CD14-positive monocyte (primary cell): ENCODE measurements around the gene WASF2. TPM values are rescaled to one million over a fixed set of nuclear protein-coding genes. Genes with fewer than 3 reads are reported as not detected.

Experiments
- DNase-seq, 3 donors: peaks; one replicate each; pipeline ENCODE4 v3.0.0-alpha.2; 2011 to 2022
- H2AFZ ChIP-seq: 2 replicates; pipeline ENCODE4 v1.6.0; 2012; ENCODE audit warnings: mild to moderate bottlenecking, low read depth, low read length, inconsistent platforms; ENCODE audit not compliant: insufficient read depth, poor library complexity, severe bottlenecking
- H3K27ac ChIP-seq, 2 donors: 1 replicate in 1 of 2; 2 replicates in 1 of 2; pipeline ENCODE4 v1.5.1; 2012 to 2013; ENCODE audit warnings: low read length in 2 of 2, control low read depth in 1 of 2, inconsistent platforms in 1 of 2, low read depth in 1 of 2, mild to moderate bottlenecking in 1 of 2
- H3K27me3 ChIP-seq, 2 donors: one replicate each; pipeline versions ENCODE4 v1.6.0 to v1.6.1; 2011 to 2013; ENCODE audit warnings: low read length in 2 of 2; ENCODE audit not compliant: control insufficient read depth in 2 of 2, insufficient read depth in 2 of 2
- H3K36me3 ChIP-seq, 2 donors: replicated peaks in 1 of 2; 1 replicate in 1 of 2; 2 replicates in 1 of 2; pipeline versions ENCODE4 v1.5.1 to v1.6.1; 2012 to 2013; ENCODE audit warnings: low read length in 2 of 2, control low read depth in 1 of 2, inconsistent platforms in 1 of 2, mild to moderate bottlenecking in 1 of 2; ENCODE audit not compliant: insufficient read depth in 2 of 2, control insufficient read depth in 1 of 2
- H3K4me1 ChIP-seq, 2 donors: 1 replicate in 1 of 2; 2 replicates in 1 of 2; pipeline versions ENCODE4 v1.5.1 to v1.6.1; 2012 to 2013; ENCODE audit warnings: low read length in 2 of 2, control low read depth in 1 of 2, inconsistent platforms in 1 of 2, mild to moderate bottlenecking in 1 of 2, moderate library complexity in 1 of 2; ENCODE audit not compliant: insufficient read depth in 2 of 2, control insufficient read depth in 1 of 2
- H3K4me2 ChIP-seq: replicated peaks from 2 replicates; pipeline ENCODE3; 2012; ENCODE audit warnings: low read length, moderate library complexity, mild to moderate bottlenecking; ENCODE audit not compliant: poor library complexity, severe bottlenecking; ENCODE audit errors: extremely low read depth
- H3K4me3 ChIP-seq, 3 experiments: fragments of 200-600 bp in 1 of 3; sonication (generic) in 1 of 3; replicated peaks in 1 of 3; 1 replicate in 2 of 3; 2 replicates in 1 of 3; pipeline ENCODE4 v1.5.1; 2011 to 2013; ENCODE audit warnings: low read length in 3 of 3, mild to moderate bottlenecking in 3 of 3, control low read depth in 2 of 3, low read depth in 2 of 3, inconsistent platforms in 1 of 3, moderate library complexity in 1 of 3
- H3K79me2 ChIP-seq: 2 replicates; pipeline ENCODE4 v1.6.0; 2012; ENCODE audit warnings: mild to moderate bottlenecking, control low read depth, inconsistent platforms, low read length, moderate library complexity; ENCODE audit not compliant: insufficient read depth
- H3K9ac ChIP-seq: 2 replicates; pipeline ENCODE4 v1.6.0; 2017; ENCODE audit warnings: low read length, mild to moderate bottlenecking; ENCODE audit not compliant: insufficient read depth, poor library complexity, severe bottlenecking
- H3K9me3 ChIP-seq, 2 donors: replicated peaks in 1 of 2; 1 replicate in 1 of 2; 2 replicates in 1 of 2; pipeline versions ENCODE4 v1.5.1 to v1.6.1; 2012 to 2013; ENCODE audit warnings: low read length in 2 of 2, control low read depth in 1 of 2; ENCODE audit not compliant: control insufficient read depth in 1 of 2, insufficient read depth in 1 of 2
- H4K20me1 ChIP-seq: 2 replicates; pipeline ENCODE4 v1.6.0; 2012; ENCODE audit warnings: mild to moderate bottlenecking, low read length, control low read depth, moderate library complexity; ENCODE audit not compliant: insufficient read depth
- H3K27ac Mint-ChIP-seq, 7 donors: one replicate each; pipeline ENCODE4 v1.8.0; 2020; ENCODE audit warnings: mild to moderate bottlenecking in 7 of 7, mixed read lengths in 7 of 7, moderate library complexity in 6 of 7, inconsistent platforms in 2 of 7
- H3K27me3 Mint-ChIP-seq, 3 donors: one replicate each; pipeline ENCODE4 v1.8.0; 2021 to 2022; ENCODE audit warnings: low read depth in 3 of 3, mild to moderate bottlenecking in 3 of 3, mixed read lengths in 3 of 3, moderate library complexity in 3 of 3, inconsistent platforms in 1 of 3
- H3K36me3 Mint-ChIP-seq, 2 donors: one replicate each; pipeline ENCODE4 v1.8.0; 2020; ENCODE audit warnings: mixed read lengths in 2 of 2, inconsistent platforms in 1 of 2, mild to moderate bottlenecking in 1 of 2
- H3K4me1 Mint-ChIP-seq: one replicate; pipeline ENCODE4 v1.8.0; 2020; ENCODE audit warnings: mild to moderate bottlenecking, mixed read lengths
- H3K4me3 Mint-ChIP-seq, 2 donors: one replicate each; pipeline ENCODE4 v1.8.0; 2020; ENCODE audit warnings: mild to moderate bottlenecking in 2 of 2, mixed read lengths in 2 of 2, moderate library complexity in 1 of 2
- H3K9me3 Mint-ChIP-seq, 7 donors: one replicate each; pipeline ENCODE4 v1.8.0; 2020 to 2022; ENCODE audit warnings: mixed read lengths in 7 of 7, mild to moderate bottlenecking in 6 of 7, moderate library complexity in 6 of 7, inconsistent platforms in 2 of 7
- CTCF ChIP-seq: fragments of 200-600 bp; IDR thresholded peaks from one replicate; pipeline ENCODE4 v1.8.0; 2022; ENCODE audit warnings: antibody characterized with exemption, mild to moderate bottlenecking
- WGBS: methylation state at CpG from one replicate; pipeline ENCODE4 v1.1.5; 2013; ENCODE audit warnings: missing lambda C conversion rate; ENCODE audit not compliant: insufficient coverage; 5-methylcytosine and 5-hydroxymethylcytosine counted together
- intact Hi-C, 2 donors: fragments of 100-400 bp; cut with micrococcal nuclease; formaldehyde crosslinking; loops; one replicate each; pipeline versions ENCODE4 v1.15.0 to v1.15.1; 2023
- polyA plus RNA-seq, 3 donors: library from polyadenylated mRNA; depleted of rRNA in 1 of 3; unstranded in 2 of 3; stranded (reverse) in 1 of 3; fragments of 300-500 nt in 2 of 3; fragments of >200 nt in 1 of 3; fragmentation: Illumina TruSeq in 2 of 3; gene quantifications; 1 replicate in 2 of 3; 2 replicates in 1 of 3; pipeline ENCODE4 v1.2.3, GENCODE V29; 2012 to 2021

WASF2 gene
- polyA plus RNA-seq, 3 donors: 53.5 to 91.6 (median 86.4) TPM

GRCh38 chr1:27380224-27380623 lies 109.7 kb downstream of the WASF2 start:
- H3K9me3 Mint-ChIP-seq: no peaks in the 10 kb centered on the region
- H3K79me2 ChIP-seq: no peaks in the 10 kb centered on the region
- DNase-seq: no peak
- no peaks in the 10 kb centered on the region for H3K36me3 ChIP-seq
- 100% methylated on average over 2 of the region's 4 CpGs for WGBS
- H3K4me1 Mint-ChIP-seq: peaks cover 9% of the 10 kb centered on the region
- H3K27ac ChIP-seq: no peak overlapping the region
- peaks cover 9 to 15% (median 12%) of the 10 kb centered on the region in 3 donors for H3K27me3 Mint-ChIP-seq
- H3K4me3 ChIP-seq: no peak overlapping the region
- intact Hi-C loops: no loop called here
- peaks cover 0 to 6% of the 10 kb centered on the region in 2 donors for H3K4me1 ChIP-seq
- no peaks in the 10 kb centered on the region for H3K36me3 Mint-ChIP-seq
- no peak overlapping the region for H3K4me2 ChIP-seq
- H2AFZ ChIP-seq: no peak overlapping the region
- H3K9me3 ChIP-seq: no peaks in the 10 kb centered on the region
- H4K20me1 ChIP-seq: no peaks in the 10 kb centered on the region
- H3K27ac Mint-ChIP-seq: no peak overlapping the region
- peaks cover 0 to 5% of the 10 kb centered on the region in 2 donors for H3K27me3 ChIP-seq
- no peak overlapping the region for H3K9ac ChIP-seq
- H3K4me3 Mint-ChIP-seq: no peak overlapping the region
- no peak for TF ChIP-seq CTCF

DNA sequence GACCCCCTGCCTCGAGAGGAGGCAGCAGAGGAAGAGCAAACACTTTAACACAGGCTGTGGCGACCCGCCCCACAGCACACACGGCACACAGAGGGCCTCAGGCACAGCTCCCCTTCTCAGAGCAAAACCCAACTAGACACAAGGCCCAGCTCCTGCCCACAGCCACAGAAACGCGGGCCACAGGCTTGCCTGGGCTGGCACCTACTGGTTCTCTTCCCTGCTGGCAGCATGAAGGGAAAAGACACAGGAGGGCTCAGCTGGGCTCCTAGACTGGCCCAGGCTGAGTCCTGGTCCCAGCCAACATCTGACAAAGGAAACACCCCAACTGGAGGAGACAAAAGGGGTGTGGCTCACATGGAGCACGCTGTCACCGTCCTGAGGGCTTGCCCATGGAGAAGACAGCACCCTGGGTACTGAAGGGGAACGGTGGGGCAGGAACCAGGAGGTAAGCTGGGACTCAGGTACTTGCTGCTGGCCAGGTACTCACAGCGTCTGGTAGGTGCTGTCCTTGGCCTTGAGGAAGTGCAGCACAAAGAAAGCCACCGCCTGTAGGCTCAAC lies 110.3 kb downstream of the WASF2 start:
- H3K9me3 ChIP-seq: no peaks in the 10 kb centered on the region
- Mint-ChIP-seq H3K27ac (peak overlapping the region in 1 of 7 donors; percentile 68), H3K4me3 (no peak overlapping the region), H3K36me3 (no peaks in the 10 kb centered on the region), H3K4me1 (peaks cover 9% of the 10 kb centered on the region), H3K9me3 (no peaks in the 10 kb centered on the region), H3K27me3 (peaks cover 9 to 15% (median 12%) of the 10 kb centered on the region in 3 donors)
- no peak for DNase-seq
- H3K79me2 ChIP-seq: no peaks in the 10 kb centered on the region
- intact Hi-C loops: no loop called here
- peaks cover 0 to 5% of the 10 kb centered on the region in 2 donors for H3K27me3 ChIP-seq
- no peak overlapping the region for H2AFZ ChIP-seq
- H4K20me1 ChIP-seq: no peaks in the 10 kb centered on the region
- H3K4me1 ChIP-seq: peaks cover 0 to 6% of the 10 kb centered on the region in 2 donors
- H3K9ac ChIP-seq: no peak overlapping the region
- H3K27ac ChIP-seq: no peak overlapping the region
- no peaks in the 10 kb centered on the region for H3K36me3 ChIP-seq
- no peak overlapping the region for H3K4me3 ChIP-seq
- 90% methylated on average over 11 of the region's 11 CpGs for WGBS
- H3K4me2 ChIP-seq: no peak overlapping the region
- TF ChIP-seq CTCF: no peak
